D341Med (cell line): ENCODE results near the gene GUCY2D.

Experiments
- DNase-seq: peaks from one replicate; pipeline ENCODE4 v3.0.0; 2012; ENCODE audit warnings: low spot score

Gene GUCY2D

DNA sequence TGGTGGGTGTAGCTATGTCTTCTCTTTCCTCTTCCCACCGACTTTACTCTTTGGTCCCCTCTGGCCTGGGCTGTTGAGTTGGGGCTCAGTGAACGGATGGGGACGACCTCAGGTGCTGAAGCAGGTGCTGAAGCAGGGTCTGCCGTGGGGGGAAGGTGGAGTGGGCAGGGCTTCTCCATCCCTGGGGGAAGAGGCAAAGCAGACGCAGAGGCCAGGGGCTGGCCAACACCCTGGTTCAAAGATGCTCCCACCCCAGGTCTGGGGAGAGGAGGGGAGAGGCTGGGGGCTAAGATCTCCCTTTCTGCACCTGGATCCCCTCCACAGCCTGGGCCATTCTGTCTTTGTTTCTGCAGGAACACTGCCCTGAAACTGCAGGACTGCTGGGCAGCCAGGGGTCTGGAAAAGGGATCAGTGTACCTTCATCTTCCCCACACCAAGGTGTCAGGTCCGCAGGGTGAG lies 62.2 kb downstream of the GUCY2D start:
- DNase-seq = no peak

DNA sequence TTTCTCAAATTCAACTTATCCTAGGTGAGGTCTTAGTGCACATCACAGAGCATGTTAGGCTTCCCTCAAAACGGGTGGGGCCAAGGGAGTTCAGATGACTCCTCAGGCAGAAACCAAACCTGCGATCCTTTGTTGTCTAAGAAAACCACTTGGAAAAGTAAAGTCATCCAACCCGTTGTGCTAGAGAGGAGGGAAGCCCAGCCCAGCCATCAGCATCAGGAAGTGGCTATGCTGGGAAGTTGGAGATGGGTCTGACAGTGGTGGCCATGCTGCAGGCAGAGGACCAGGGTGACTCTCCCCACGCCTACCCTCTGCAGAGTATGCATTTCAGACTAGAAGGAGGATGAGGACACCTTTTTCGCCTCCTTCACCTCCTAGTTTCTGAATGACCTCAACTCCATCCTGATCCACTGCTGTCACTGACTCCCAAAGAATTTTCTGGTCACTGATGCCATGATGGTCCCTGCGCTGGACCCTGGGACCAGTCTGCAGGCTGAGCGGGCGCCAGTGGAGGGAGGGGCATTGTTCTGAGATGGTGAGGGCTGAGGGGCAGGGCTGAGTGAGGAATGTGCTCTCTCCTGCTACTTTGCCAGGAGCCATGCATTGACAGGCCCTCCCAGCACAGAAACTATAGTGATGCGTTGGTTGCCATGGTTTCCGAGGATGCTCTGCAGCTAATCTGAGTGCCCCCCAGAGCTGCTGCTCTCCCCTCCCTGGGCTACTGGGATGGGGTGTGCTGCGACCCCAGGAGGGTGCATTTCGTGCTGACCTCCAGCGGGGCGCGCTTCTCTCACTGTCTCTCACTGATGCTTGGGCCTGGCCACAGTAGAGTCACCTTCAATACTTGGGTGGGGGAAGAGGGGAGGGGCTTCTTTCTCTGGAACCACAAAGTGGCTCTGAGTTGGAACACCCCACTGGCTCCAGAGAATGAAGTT lies 64.7 kb downstream of the GUCY2D start:
- no peak for DNase-seq

DNA sequence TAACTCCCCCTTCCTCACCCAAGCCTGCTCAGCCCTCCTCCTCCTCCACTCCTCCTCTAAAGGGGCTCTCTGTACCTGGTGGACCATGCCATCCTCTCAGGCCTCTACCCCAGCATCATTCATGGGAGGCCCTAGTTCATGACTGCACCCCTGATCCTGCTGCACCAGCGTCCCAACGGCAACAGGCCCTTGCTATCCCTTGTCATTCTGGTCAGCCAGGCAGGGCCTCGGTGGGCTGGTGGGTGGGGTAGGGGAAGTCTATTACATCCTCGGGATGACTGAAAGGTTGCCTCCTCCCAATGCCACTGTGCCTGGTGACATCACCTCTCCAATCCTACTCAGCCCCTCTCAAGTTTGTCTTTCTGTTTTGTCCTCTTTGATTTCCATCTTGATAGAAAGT lies 65.4 kb downstream of the GUCY2D start:
- no peak for DNase-seq

DNA sequence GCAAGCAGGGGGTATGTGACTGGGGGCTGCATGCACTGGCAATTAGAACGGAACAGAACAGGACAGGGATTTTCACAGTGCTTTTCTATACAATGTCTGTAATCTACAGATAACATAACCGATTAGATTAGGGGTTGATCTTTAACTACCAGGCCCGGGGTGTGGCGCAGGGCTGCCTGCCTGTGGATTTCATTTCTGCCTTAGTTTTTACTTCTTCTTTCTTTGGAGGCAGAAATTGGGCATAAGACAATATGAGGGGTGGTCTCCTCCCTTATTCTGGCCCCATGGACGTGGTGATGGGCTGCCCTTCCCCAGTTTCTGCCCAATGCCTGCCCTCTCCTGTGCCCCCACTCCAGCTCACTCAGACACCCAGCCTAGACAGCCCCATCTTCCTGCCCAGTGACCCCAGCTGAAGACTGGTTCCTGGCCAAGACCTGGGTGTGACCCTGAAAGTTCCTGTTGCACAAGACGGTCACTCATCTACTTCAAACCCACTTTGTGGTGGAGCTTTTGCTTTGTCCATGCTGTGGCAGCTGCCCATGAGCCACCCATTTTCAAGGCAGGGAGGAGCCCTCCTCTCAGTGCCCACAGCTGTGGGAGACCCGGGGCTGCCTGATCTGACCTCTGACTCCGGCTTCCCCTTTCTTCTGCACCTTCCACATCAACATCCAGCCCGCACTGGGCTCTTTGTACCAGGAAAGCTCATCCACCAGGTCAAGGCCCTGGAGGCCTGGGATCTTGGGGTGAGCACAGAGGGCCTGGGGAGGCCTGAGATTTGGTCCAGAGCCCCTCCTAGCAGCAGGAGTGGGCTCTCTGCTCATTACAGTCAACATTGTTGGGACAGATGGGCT lies 66.5 kb downstream of the GUCY2D start:
- DNase-seq = no peak

DNA sequence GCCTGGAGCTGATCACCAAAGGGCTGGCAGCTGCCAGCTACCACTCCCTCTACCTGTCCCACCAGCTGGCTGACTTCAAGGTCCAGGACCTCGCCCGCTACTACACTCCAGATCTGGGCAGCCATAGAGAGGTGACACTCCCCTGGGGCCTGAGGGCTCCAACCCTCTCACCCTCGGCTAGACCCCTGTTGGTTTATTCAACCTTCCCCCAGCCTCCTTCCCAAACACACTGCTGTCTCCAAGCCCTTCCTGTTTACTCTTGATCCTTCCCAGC lies 67.1 kb downstream of the GUCY2D start:
- no peak for DNase-seq
